GM12892 (cell line): ENCODE measurements around the gene THADA.

Source experiments
- POLR2A ChIP-seq: IDR thresholded peaks from 2 replicates; pipeline ENCODE4 v1.6.1; 2011; ENCODE audit warnings: low read depth, low read length, control low read depth
- POLR2AphosphoS5 ChIP-seq: IDR thresholded peaks from 2 replicates; pipeline ENCODE4 v1.6.1; 2011; ENCODE audit warnings: low read depth, low read length, control low read depth
- TAF1 ChIP-seq: IDR thresholded peaks from 2 replicates; pipeline ENCODE4 v1.6.1; 2011; ENCODE audit warnings: low read depth, mild to moderate bottlenecking, control low read depth, low read length, borderline replicate concordance

DNA sequence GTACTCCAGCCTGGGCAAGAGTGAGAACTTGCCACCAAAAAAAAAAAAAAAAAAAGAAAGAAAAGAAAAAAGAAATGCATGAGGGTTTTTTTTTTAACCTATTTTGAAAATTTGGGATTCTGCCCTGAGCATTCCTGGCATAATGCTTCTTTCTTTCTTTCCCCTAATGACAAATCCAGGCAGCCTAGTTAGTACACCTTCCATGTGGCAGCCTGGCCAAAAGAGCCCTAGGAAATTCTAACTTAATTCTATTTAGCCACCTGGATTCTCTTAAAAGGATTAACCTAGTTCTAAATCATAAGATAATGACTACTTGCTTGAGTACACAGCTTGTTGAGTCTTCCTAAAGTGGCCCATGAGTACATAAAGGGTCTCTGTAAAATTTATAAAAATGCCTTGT is 160.1 kb downstream of the THADA start:
- TF ChIP-seq POLR2AphosphoS5, result no peak
- TF ChIP-seq POLR2A, result no peak
- TF ChIP-seq TAF1, result no peak
